ENCODE data around the gene WDR62. TPM values are rescaled to one million over a fixed set of nuclear protein-coding genes. Genes with fewer than 3 reads are reported as not detected.

WDR62 gene
- total RNA-seq, 1 donor from 2014 or later, result 4.5 TPM

- no peak for DNase-seq (ENCODE audit: low read depth, low spot score)
Observed at GRCh38 chr19:36073121-36073876, 18.6 kb downstream of the WDR62 start.

DNA sequence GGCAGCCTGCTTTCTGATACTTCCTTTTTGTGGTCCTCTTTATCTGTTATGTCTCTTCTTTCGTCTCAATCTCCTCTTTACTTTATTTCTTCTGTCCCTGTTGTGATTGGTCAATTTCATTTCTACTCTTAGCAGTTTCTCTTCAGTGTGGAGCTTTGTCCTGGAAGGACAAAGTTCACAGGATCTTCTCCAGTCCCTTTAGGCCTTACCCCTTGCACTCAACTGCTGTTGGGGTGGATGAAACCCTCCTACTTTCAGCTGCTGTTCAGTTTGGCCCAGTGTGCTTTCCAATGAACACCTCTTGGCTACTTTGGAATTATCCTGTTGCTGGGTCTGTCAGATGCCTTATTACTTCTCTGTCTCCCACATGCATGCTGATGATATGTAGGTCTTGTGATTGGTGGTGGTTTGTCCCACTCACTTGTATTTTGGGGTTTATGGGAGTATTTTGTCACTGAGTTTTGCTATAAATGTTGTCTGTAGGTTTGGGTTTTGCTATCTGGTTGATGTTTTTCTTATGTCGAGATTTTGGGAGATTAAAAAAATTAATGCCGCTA lies 24.8 kb downstream of the WDR62 start:
- DNase-seq (ENCODE audit: low read depth, low spot score), result no peak

DNA sequence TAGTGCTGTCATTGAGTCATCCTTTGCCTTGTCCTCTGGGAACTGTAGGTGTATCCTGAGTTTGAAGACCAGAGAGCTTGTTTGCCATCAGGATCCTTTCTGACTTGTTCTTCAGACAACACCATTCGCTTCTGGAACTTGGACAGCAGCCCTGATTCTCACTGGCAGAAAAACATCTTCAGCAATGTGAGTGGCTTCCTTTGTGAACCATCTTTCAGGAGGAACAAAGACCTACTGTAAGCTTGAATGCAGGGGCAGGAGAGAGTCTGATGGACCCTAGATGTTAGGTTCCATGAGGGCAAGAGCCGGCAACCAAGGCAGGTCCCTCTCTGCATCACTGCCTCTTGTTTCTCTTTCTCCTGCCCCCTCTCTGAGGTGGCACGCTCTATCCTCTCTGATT lies 26.7 kb downstream of the WDR62 start:
- DNase-seq (ENCODE audit: low read depth, low spot score), result no peak

DNA sequence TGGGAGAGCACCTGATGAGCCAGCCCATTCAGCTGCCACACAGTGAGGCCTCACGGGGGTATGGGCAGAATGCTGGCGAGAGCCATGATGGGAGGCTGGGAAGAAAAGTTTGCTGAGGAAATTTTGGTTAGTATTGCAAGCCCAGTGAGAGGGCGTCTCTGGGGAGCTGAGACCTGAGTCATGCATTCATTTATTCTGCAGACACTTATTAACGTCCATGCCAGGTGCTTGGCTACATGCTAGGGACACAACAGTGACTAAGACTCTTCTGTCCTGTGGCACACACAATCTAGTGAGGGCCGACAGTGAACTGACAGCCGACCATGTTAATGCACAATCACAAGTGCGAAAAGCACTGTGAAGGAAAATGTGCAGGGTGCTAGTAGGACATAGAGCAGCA lies 27.2 kb downstream of the WDR62 start:
- DNase-seq (ENCODE audit: low read depth, low spot score), result no peak

DNA sequence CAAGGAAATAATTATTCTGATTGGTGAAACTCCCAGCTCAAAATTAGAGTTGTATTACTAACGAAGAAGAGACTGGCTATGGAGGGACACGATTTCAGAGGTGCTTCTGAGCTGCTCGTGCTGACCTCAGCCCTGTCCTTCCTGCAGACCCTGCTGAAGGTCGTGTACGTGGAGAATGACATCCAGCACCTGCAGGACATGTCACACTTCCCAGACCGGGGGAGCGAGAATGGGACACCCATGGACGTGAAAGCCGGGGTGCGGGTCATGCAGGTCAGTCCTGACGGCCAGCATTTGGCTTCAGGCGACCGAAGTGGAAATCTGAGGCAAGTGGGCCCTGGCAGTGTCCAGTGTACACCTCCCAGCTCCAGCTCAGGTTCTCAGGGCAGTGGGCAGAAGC lies 28.2 kb downstream of the WDR62 start:
- no peak for DNase-seq (ENCODE audit: low read depth, low spot score)

DNA sequence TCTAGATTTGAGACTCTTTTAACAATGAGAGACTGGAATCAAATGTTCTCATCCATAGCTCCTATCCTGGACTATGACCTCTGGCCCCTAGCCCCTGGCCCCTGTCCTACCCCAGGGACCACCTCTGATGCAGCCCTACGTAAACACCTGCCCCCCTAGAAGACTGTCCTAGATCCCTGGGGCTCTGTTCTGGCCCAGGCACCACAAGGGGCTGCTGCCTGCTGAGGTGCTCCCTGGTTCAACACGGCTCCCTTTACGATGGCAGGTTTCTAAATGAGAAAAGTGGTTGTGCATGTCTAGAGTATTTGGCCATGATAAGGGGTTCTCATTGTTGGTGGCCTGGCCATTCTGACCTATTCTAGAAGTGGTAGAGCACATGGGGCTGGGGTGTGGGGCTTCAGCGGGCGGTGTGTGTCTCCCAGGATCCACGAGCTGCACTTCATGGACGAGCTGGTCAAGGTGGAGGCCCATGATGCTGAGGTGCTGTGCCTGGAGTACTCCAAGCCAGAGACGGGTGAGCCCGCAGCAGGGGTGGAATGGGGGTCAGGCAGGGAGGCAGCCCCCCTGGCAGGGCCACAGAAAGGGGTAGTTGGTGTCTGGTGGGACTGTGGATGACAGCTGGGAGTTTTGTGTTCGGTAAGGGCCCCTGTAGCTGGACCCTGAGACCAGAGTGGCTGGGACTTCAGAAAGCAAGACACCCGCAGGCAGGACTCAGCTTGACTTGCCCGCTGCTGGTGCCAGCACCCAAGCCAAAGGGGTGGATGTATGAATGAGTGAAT lies 29.7 kb downstream of the WDR62 start:
- no peak for DNase-seq (ENCODE audit: low read depth, low spot score)

- no peak for DNase-seq (ENCODE audit: low read depth, low spot score)
Observed at GRCh38 chr19:36086326-36086725, 31.6 kb downstream of the WDR62 start.

DNA sequence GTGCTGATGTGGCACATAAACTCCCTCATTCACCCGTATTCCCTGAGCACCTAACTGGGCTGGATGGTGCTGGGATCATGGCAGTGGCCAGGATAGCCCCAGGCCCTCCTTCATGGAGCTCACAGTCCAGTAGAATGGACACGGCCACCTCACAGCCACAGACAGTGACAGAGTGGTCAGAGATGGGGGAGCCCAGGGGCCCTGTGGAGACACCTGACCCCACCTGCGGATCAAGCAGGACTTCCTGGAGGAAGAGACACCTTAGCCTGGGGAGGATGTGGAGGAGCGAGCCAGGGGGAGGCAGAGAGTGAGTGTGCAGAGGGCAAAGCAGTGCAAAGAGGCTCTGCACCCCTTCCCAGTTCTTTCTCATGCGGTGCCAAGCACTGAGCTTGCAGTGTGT lies 35.1 kb downstream of the WDR62 start:
- no peak for DNase-seq (ENCODE audit: low read depth, low spot score)

- no peak for DNase-seq (ENCODE audit: low read depth, low spot score)
Observed at GRCh38 chr19:36090910-36091695, 36.4 kb downstream of the WDR62 start.

- no peak for DNase-seq (ENCODE audit: low read depth, low spot score)
Observed at GRCh38 chr19:36092566-36092965, 37.9 kb downstream of the WDR62 start.

GRCh38 chr19:36093146-36093662 lies 38.5 kb downstream of the WDR62 start:
- DNase-seq (ENCODE audit: low read depth, low spot score), result no peak

- no peak for DNase-seq (ENCODE audit: low read depth, low spot score)
Observed at GRCh38 chr19:36093687-36094086, 39.0 kb downstream of the WDR62 start.

- DNase-seq (ENCODE audit: low read depth, low spot score), result no peak
Observed at GRCh38 chr19:36097036-36097435, 42.3 kb downstream of the WDR62 start.

GRCh38 chr19:36099166-36099785 lies 44.6 kb downstream of the WDR62 start:
- DNase-seq (ENCODE audit: low read depth, low spot score), result no peak

GRCh38 chr19:36100476-36100875 lies 45.8 kb downstream of the WDR62 start:
- no peak for DNase-seq (ENCODE audit: low read depth, low spot score)

- DNase-seq (ENCODE audit: low read depth, low spot score), result no peak
Observed at GRCh38 chr19:36101550-36102327, 47.0 kb downstream of the WDR62 start.

DNA sequence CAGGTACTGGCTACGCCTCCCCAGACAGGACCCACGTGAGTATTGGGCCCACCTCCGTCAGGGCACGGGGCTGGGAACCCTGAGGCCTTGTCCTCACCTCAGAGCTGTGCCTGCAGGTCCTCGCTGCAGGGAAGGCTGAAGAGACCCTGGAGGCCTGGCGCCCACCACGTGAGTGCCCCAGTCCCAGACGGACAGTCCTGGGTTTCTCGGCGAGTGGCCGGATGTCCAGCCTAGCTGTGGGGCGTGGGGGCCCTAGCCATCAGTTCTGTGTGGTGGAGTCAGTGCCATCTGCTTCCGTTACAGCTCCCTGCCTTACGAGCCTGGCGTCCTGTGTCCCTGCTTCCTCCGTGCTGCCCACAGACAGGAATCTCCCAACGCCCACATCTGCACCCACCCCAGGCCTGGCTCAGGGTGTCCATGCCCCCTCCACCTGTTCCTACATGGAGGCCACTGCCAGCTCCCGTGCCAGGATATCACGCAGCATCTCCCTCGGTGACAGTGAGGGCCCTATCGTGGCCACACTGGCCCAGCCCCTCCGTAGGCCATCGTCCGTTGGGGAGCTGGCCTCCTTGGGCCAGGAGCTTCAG lies 48.4 kb downstream of the WDR62 start:
- DNase-seq (ENCODE audit: low read depth, low spot score), result no peak

GRCh38 chr19:36103842-36104552 lies 49.3 kb downstream of the WDR62 start:
- DNase-seq (ENCODE audit: low read depth, low spot score), result no peak

DNA sequence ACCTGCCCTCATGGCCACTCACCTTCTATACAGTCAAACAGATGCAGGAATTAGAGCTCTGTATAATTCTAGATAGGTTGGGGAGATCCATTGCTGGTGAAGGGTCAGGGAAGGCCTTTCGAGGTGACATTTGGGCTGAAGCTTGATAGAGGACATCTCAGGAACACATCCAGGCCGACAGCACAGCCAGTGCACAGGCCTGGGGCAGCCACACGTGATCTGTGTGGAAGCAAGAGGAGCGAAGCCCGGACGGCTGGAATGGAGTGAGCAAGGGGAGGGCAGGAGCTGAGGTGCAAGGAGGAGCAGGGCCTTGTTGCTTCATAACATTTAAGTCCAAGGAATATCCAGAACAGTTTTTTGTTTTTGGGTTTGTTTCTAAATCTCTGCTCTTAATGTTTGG lies 51.7 kb downstream of the WDR62 start:
- DNase-seq (ENCODE audit: low read depth, low spot score), result no peak
